ENCODE results near the gene CMYA5.
"Not testable (repeated sequence)": the region's sequence is repeated elsewhere in the genome, so short reads cannot be mapped to it uniquely, and the experiment has no call there.

Gene CMYA5

GRCh38 chr5:79702606-79703380, 13.2 kb downstream of the CMYA5 start:
- in situ Hi-C loops (cut with MboI; ENCODE audit: low sequenced_read_pairs) = no loop called here

- in situ Hi-C loops (cut with MboI; ENCODE audit: low sequenced_read_pairs) = no loop called here
These were observed 13.7 kb downstream of the CMYA5 start for GRCh38 chr5:79703381-79703645.

GRCh38 chr5:79704553-79704952, 14.9 kb downstream of the CMYA5 start:
- in situ Hi-C loops (cut with MboI; ENCODE audit: low sequenced_read_pairs) = no loop called here

- in situ Hi-C loops (cut with MboI; ENCODE audit: low sequenced_read_pairs) = no loop called here
These were observed 16.0 kb downstream of the CMYA5 start for GRCh38 chr5:79705632-79706031.

DNA sequence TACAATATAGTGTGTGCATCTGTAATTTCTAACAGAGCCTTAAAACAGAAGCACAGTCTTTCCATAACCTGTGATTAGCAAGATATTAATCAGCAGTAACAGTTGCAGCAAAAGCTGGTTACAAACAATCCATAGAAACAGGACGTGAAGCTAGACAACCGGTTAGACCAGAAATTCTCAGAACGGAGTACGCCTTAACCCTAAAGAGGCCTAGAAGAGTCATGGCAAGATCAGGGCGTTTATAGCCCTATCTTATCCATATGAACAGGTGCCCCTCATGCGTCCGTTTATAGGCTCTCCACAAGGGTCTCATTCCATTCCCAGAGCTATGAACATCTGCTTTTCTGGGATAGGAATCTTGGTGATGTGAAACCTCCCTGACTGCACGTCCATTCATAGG, 16.7 kb downstream of the CMYA5 start:
- in situ Hi-C loops (cut with MboI; ENCODE audit: low sequenced_read_pairs) = not testable (repeated sequence)

DNA sequence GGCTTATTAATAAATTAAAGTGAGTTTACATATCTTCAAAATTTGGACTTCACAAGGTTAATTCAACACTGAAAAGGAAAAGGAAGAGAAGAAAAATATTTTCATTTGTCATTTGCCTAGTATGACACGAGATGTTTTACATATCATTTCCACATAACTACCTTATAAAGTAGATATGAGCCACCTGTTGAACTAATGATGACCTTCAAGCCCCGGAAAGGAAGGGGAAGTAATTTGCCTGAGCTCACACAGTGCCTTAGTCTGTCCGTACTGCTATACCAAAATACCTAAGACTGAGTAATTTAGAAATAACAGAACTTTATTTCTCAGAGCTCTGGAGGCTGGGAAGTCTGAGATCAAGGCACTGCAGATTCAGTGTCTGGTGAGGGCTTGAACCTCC, 17.9 kb downstream of the CMYA5 start:
- in situ Hi-C loops (cut with MboI; ENCODE audit: low sequenced_read_pairs) = no loop called here

- in situ Hi-C loops (cut with MboI; ENCODE audit: low sequenced_read_pairs) = no loop called here
These were observed 23.1 kb downstream of the CMYA5 start for GRCh38 chr5:79712741-79713140.

DNA sequence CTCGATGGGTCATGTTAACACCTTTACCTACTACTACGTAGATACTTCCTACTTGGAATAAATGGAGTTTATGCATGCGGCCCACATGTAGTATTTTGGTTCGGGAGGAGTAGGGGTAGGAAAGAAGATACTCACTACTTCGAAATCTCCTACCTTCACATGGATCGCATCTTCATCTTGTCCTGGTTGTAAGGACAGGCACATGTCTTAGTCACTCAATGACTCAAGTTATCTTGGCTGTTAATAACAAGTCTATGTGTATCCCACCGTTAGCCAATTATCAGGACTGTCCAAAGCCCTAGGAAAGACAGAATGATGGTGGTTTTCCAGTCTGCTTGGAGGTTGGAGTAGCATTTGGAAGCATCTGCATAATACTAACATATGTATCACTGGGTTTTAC, 24.1 kb downstream of the CMYA5 start:
- in situ Hi-C loops (cut with MboI; ENCODE audit: low sequenced_read_pairs) = no loop called here

GRCh38 chr5:79716839-79717238, 27.2 kb downstream of the CMYA5 start:
- in situ Hi-C loops (cut with MboI; ENCODE audit: low sequenced_read_pairs) = no loop called here

DNA sequence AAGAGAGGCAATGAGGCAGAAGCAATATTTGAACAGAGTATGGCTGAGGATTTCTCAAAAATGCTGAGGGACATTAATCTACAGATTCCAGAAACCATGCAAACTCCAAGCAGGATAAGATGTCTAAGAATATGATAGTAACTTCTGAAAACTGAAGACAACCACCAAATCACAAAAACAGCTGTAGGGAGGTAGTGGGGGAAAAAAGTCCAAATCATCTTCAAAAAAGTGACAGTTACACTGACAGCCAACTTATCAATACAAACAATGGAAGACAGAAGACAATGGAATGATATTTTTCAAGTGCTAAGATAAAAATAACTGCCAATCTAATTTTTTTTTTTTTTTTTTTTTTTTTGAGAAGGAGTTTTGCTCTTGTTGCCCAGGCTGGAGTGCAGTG, 30.5 kb downstream of the CMYA5 start:
- in situ Hi-C loops (cut with MboI; ENCODE audit: low sequenced_read_pairs) = no loop called here

- in situ Hi-C loops (cut with MboI; ENCODE audit: low sequenced_read_pairs) = no loop called here
These were observed 38.1 kb downstream of the CMYA5 start for GRCh38 chr5:79727451-79728355.

GRCh38 chr5:79728396-79728795, 38.8 kb downstream of the CMYA5 start:
- in situ Hi-C loops (cut with MboI; ENCODE audit: low sequenced_read_pairs) = no loop called here

DNA sequence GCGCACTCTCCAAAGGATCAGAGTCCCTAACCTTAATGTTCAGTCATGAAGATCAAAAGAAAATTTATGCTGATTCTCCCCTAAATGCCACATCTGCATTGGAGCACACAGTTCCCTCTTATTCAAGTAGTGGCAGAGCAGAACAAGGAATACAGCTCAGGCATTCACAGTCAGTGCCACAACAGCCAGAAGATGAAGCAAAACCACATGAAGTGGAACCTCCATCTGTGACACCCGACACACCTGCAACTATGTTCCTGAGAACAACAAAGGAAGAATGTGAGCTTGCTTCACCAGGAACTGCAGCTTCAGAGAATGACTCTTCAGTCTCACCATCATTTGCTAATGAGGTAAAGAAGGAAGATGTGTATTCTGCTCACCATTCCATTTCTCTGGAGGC, 40.0 kb downstream of the CMYA5 start:
- in situ Hi-C loops (cut with MboI; ENCODE audit: low sequenced_read_pairs) = no loop called here

DNA sequence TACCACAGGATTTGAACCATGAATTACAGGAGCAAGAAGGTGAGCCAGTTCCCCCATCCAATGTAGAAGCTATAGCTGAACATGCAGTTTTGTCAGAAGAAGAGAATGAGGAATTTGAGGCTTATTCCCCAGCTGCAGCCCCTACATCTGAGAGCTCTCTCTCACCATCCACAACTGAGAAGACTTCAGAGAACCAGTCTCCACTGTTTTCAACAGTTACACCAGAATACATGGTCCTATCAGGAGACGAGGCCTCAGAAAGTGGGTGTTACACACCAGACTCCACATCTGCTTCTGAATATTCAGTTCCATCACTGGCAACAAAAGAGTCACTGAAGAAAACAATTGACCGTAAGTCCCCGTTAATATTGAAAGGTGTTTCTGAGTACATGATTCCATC, 40.9 kb downstream of the CMYA5 start:
- in situ Hi-C loops (cut with MboI; ENCODE audit: low sequenced_read_pairs) = no loop called here

DNA sequence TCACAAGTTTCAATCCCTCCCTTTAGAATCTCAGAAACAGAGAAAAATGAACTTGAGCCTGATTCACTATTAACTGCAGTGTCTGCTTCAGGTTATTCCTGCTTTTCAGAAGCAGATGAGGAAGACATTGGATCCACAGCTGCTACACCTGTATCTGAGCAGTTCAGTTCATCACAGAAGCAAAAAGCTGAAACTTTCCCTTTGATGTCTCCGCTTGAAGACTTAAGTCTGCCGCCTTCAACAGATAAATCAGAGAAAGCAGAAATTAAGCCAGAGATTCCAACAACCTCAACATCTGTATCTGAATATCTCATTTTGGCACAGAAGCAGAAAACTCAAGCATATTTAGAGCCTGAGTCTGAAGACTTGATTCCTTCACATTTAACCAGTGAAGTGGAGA, 42.1 kb downstream of the CMYA5 start:
- in situ Hi-C loops (cut with MboI; ENCODE audit: low sequenced_read_pairs) = no loop called here

- in situ Hi-C loops (cut with MboI; ENCODE audit: low sequenced_read_pairs) = no loop called here
These were observed 47.2 kb downstream of the CMYA5 start for GRCh38 chr5:79736528-79737514.

DNA sequence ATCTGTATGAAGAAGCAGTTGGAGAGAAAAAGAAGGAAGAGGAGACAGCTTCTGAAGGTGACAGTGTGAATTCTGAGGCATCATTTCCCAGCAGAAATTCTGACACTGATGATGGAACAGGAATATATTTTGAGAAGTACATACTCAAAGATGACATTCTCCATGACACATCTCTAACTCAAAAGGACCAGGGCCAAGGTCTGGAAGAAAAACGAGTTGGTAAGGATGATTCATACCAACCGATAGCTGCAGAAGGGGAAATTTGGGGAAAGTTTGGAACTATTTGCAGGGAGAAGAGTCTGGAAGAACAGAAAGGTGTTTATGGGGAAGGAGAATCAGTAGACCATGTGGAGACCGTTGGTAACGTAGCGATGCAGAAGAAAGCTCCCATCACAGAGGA, 48.7 kb downstream of the CMYA5 start:
- in situ Hi-C loops (cut with MboI; ENCODE audit: low sequenced_read_pairs) = no loop called here

- in situ Hi-C loops (cut with MboI; ENCODE audit: low sequenced_read_pairs) = no loop called here
These were observed 53.0 kb downstream of the CMYA5 start for GRCh38 chr5:79742549-79743136.

GRCh38 chr5:79743846-79744605, 54.4 kb downstream of the CMYA5 start:
- in situ Hi-C loops (cut with MboI; ENCODE audit: low sequenced_read_pairs) = no loop called here

DNA sequence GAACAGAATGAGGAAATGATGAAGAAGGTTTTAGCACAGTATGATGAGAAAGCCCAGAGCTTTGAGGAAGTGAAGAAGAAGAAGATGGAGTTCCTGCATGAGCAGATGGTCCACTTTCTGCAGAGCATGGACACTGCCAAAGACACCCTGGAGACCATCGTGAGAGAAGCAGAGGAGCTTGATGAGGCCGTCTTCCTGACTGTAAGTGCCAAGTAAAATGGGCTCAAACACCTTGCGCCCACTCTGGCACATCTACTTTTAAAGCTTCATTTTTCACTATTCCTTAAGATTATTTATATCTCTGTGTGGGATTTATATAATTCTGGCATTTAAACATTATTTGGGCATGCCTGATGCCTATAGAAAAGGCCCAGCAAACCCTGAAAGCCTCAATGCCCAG, 55.6 kb downstream of the CMYA5 start:
- in situ Hi-C loops (cut with MboI; ENCODE audit: low sequenced_read_pairs) = no loop called here

All from HL-60/S4 treated with phorbol 12-myristate 13-acetate at 8.2 ng/mL for 4 days and 3 days (cell line).